ENCODE measurements around the gene KAZALD1.

GRCh38 chr10:101079874-101080273 is 18.1 kb downstream of the KAZALD1 start:
- no peak for TF ChIP-seq CTCF (IDR thresholded peaks at IDR 0.05; ENCODE audit: poor library complexity, severe bottlenecking)
- no peak for TF ChIP-seq EP300 (conservative IDR thresholded peaks at IDR 0.05; ENCODE audit: poor library complexity, severe bottlenecking)
- no peak for TF ChIP-seq EZH2 (IDR thresholded peaks at IDR 0.05; ENCODE audit: borderline replicate concordance, insufficient read depth, low read length, poor library complexity, severe bottlenecking)
- no peak for TF ChIP-seq REST (IDR thresholded peaks at IDR 0.05; ENCODE audit: borderline replicate concordance)
- TF ChIP-seq RAD21 (conservative IDR thresholded peaks at IDR 0.05): no peak
- TF ChIP-seq MXI1 (conservative IDR thresholded peaks at IDR 0.05; ENCODE audit: poor library complexity, severe bottlenecking): no peak
